ENCODE data around the gene TP53BP1.

GRCh38 chr15:43526261-43526930, 33.4 kb upstream of the TP53BP1 start:
- TF ChIP-seq CTCF (IDR thresholded peaks at IDR 0.05) (no peak), POLR2A (IDR thresholded peaks at IDR 0.05) (no peak)
